ENCODE measurements around the gene RSPH9. TPM values are rescaled to one million over a fixed set of nuclear protein-coding genes. Genes with fewer than 3 reads are reported as not detected.
"Not testable (repeated sequence)": the region's sequence is repeated elsewhere in the genome, so short reads cannot be mapped to it uniquely, and the experiment has no call there.

RSPH9 gene
- total RNA-seq, 1 experiment from 2014 or later = 0.05 TPM

DNA sequence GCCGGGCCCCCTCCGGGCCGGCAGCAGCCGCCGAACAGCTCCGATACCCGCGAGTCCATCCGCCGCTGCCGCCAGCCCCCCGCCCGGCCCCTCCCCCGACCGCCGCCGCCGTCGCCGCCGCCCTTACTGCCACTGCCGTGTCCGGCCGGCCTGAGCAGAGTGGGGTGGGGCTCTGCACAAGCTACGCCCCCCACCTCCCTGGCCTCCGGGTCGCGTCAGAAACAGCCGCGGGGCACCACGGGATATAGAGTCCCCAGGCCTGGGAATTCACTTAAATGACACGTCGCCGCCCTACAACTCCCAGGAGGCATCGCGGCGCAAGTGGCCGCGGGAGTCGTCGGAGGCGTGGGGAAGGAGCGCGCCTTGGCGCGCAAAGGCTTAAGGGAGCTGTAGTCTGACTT lies 15.7 kb upstream of the RSPH9 start, which contains the start of gene GTPBP2:
Gene GTPBP2, minus strand, starts transcription at position 161 of the 401 bp plus-strand sequence. Its CDS starts 102 bp downstream, at position 59.
- peak; percentile 100 for DNase-seq (ENCODE audit: low read depth)

DNA sequence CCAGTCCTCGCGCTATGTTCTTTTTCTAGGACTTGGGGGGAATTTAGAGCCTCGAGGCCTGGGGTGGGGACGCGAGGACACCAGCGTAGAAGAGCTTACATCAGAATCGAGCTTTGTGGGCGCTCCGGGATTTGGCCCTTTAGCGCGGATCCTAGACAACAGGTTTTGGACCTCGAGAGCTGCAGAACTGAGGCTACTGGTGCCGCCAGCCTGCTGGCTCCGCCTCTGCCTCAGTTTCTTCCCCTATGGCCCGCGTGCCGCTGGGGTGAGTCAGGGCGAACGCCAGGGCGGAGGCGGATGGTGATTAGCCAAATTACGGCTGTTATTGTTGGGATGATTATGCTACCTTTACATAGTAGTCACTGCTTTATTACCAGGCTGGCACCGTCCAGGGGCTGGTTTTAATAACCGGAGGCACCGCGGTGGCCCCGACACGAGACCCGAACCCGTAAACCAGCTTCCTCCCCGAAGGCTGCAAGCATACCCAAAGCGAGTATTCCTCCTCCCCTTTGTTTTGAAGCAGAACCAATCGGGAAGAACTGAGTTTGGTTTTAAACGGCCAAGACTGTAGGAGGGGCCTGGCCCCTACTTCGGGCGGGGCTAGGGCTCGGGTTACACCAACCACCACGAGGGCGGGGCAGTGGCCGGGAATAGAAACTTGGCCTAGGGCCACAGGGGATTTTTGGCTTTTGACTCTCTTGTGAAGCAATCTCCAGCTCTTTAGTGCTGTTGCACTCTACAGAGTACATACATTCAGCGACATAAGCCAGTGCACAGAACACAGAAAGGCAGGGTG lies 15.1 kb upstream of the RSPH9 start:
- DNase-seq (ENCODE audit: low read depth) = peak; percentile 99

DNA sequence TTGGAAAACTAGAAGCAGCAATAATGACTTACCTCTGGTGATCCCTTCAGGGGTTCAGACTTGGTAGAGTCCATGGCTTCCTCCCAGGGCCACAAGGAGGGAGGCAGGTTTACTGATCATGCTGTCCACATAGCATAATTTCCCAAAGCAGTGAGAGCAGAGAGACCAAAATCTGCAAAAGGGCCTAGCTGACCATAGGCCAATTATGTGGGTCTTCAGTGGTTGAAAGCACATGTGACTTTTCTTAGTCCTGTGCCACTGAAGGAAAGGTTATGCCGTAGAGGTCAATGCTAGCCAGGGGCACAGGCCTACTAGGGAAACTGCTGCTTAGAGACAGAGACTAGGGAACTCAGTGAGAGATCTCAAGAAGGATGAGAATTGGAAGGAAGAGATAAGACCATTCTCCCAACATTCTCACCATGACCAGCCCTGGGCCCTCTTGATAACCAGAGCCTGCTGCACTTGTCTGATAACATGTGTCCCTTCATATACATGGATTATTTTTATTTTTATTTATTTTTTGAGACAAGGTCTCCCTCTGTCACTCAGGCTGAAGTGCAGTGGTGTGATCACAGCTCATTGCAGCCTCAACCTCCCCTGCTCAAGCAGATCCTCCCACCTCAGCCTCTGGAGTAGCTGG lies 13.7 kb upstream of the RSPH9 start:
- DNase-seq (ENCODE audit: low read depth) = no peak

DNA sequence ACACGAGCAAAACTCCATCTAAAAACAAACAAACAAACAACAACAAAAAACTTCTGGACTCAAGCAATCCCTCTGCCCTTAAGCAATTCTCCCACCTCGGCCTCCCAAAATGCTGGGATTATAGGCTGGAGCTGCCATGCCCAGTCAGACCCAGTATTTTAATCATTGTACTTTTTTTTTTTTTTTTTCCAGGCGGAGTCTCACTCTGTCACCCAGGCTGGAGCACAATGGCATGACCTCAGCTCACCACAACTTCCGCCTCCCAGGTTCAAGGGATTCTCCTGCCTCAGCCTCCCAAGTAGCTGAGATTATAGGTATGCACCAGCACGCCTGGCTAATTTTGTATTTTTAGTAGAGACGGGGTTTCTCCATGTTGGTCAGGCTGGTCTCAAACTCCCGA lies 11.8 kb upstream of the RSPH9 start:
- peak; percentile 41 for DNase-seq (ENCODE audit: low read depth)

DNA sequence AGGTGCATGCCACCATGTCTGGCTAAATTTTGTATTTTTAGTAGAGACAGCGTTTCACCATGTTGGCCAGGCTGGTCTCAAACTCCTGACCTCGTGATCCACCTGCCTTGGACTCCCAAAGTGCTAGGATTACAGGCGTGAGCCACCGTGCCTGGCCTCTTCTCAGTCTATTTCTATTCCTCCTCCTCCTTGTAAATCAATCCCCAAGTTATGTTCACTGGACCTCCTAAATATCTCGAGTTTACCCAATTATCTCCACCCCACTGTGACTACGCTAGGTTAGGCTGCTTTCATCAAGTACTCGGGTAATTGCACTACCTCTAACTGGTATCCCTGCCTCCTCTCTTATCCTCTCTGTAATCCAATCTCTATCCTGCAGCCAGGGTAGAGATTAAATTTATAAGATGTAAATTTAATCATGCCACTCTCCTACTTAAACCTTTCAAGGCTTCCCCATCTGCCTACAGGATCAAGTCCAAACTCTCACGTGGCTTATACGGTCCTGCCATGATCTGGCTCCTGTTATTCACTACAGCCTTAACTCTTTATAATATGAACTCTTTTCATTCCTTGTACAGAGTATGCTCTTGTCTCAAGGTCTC lies 10.0 kb upstream of the RSPH9 start:
- DNase-seq (ENCODE audit: low read depth) = no peak

DNA sequence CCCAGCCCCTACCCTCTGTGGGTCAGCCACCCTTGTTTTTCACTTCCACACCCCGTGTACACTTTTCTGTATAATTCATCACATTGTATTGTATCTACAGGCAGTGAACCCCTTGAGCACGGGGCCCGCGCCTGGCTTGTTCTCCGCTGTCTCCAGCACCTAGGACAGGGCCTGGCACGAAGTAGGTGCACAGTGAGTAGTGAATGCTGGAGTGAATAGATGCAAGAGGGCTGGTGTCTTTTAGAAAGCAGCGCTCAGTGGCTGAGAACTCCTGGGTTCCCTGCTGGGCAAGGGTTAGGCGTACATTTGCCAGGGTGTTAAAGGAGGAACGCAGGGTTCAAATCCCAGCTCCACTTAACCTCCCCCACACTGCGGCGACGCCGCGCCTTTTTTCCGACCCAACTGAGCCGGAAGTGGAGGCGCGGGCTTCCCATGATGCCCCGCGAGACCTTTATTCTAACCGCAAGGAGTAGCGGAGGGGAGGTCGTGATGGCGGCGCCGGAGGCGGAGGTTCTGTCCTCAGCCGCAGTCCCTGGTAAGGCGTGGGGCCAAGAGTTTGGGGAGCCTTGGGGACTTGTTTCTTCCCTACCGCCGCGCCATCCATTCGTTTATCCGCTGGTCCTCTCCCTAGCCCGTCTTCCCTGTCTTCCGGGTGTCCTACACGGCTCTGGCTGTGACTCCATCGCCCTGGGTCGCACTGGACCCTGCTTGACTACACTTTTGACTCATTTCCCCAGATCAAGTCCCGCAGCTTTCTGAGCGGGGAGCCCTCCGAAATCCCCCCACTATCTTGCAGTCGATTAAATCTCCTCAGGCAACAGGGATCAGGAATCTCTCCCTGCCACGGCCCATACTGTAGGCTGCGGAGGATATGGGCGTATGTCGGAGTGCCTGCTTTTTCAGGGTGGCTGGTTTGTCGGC lies 9.2 kb upstream of the RSPH9 start, which contains the start of gene MAD2L1BP:
Gene MAD2L1BP, plus strand, starts transcription at position 454 of the 921 bp plus-strand sequence. Its CDS starts 36 bp downstream, at position 490.
- peak; percentile 81 for DNase-seq (ENCODE audit: low read depth)

DNA sequence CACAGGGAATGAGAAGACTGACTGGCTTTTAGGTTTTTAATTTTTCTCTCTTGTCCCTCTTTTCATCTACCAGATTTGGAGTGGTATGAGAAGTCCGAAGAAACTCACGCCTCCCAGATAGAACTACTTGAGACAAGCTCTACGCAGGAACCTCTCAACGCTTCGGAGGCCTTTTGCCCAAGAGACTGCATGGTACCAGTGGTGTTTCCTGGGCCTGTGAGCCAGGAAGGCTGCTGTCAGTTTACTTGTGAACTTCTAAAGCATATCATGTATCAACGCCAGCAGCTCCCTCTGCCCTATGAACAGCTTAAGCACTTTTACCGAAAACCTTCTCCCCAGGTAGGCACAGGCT lies 8.6 kb upstream of the RSPH9 start:
- DNase-seq (ENCODE audit: low read depth) = no peak

DNA sequence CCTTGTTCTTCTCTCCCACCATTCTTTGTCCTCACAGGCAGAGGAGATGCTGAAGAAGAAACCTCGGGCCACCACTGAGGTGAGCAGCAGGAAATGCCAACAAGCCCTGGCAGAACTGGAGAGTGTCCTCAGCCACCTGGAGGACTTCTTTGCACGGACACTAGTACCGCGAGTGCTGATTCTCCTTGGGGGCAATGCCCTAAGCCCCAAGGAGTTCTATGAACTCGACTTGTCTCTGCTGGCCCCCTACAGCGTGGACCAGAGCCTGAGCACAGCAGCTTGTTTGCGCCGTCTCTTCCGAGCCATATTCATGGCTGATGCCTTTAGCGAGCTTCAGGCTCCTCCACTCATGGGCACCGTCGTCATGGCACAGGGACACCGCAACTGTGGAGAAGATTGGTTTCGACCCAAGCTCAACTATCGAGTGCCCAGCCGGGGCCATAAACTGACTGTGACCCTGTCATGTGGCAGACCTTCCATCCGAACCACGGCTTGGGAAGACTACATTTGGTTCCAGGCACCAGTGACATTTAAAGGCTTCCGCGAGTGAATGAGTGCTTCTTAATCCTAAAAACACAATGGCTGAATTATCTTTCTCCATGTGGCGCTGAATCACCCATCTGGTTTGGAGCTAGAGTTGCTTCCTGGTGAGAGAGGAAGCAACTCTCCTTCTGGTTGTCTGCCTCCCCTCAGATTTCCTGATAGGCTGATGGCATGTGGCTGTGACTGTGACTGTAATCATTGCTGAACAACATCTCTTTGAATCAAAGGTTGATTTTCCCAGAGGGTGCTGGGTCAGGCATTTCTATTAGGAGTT lies 4.6 kb upstream of the RSPH9 start:
- DNase-seq (ENCODE audit: low read depth) = no peak

DNA sequence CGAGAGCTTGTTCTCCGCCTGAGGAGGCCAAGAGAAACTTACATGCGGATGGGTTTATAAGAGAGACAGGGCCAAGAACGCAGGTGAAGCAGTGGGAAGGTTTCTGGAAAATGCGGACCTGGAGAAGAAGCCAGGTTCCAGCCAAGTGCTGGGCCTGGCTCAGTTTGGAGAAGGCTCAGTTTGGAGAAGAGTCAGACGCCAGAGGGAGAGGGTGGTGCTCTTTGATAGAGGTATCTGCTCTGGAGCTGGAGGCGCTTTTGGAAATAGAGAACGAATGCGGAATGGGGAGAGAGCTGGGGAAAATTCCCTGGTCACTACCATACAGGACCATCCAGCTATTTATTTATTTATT lies 753 bp downstream of the RSPH9 start:
- DNase-seq (ENCODE audit: low read depth) = no peak

DNA sequence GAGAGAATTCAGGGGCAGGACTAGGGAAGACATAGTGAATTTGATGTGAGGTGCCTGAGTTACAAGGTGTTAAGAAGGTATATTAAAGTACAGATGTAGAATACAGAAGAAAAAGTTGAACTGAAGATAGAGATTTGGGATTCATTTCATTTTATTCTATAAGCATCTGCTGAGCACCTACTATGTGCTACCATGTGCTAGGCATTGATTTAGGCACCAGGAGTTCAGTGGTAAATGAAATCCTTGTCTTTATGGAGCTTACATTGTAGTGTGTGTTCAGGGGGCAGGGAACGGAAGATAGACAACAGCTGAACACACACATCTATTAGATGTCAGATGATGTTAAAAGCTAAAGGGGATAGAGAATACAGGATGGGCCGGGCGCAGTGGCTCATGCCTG lies 2.8 kb downstream of the RSPH9 start:
- DNase-seq (ENCODE audit: low read depth) = no peak

DNA sequence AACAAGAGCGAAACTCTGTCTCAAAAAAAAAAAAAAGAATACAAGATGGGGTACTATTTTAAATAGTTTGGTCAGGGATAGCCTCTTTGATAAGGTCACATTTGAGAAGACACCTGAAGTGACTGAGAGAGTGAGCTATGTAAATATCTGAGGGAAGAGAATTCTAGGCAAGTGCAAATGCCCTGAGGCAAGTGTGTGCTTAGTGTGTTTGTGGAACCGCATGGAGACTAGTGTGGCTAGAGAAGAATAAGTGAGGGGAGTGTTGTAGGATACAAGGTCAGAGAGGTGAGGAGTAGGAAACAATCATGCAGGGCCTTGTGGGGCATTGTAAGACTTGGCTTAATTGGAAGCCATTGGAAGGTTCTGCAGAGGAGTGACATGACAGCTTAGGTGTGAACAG lies 3.4 kb downstream of the RSPH9 start:
- DNase-seq (ENCODE audit: low read depth) = no peak

DNA sequence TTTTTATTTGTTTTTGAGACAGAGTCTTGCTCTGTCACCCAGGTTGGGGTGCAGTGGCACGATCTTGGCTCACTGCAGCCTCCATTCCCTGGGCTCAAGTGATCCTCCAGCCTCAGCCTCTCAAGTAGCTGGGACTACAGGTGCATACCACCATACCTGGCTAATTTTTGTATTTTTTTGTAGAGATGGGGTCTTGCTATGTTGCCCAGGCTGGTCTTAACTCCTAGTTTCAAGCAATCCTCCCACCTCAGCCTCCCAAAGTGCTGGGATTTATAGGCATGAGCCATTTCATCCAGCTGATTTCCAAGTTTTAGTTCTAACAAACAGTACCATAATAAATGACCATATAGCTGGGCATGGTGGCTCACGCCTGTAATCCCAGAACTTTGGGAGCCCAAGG lies 8.0 kb downstream of the RSPH9 start:
- not testable (repeated sequence) for DNase-seq (ENCODE audit: low read depth)

DNA sequence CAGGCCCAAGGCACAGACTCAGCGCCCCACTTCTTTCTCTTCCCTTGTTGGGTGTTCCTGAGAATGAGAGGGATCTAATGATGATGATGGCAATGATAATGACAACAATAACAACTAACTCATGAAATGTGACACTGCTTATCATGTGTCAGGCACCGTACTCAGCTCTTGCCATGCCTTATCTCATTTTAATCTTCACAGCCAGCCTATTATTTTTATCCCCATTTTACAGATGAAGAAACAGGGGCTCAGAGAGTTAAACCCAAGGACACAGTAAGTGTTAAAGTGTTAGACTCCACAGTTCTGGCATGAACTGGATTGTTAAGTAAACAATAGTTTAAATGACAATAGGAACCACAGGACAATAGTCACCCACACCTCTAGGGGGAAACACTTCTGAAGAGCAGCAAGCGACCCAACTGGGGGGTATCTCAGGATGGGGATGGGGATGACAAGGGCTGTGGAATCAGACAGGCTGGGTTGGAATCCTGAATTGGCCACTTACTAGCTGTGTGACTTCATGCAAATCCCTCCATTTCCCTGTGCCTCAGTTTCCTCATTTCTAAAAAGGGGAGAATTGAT lies 12.5 kb downstream of the RSPH9 start:
- no peak for DNase-seq (ENCODE audit: low read depth)

DNA sequence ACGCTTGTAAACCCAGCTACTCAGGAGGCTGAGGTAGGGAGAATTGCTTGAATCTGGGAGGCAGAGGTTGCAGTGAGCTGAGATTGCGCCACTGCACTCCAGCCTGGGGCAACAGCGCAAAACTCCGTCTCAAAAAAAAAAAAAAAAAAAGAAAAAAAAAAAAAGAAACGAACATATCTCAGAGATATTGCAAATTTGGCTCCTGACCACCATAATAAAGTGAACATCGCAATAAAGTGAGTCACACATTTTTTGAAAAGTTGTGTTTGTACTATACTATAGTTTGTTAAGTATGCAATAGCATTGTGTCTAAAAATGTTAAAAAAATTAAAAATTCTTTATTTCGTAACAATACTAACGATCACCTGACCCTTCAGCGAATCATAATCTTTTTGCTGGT lies 13.3 kb downstream of the RSPH9 start:
- no peak for DNase-seq (ENCODE audit: low read depth)

DNA sequence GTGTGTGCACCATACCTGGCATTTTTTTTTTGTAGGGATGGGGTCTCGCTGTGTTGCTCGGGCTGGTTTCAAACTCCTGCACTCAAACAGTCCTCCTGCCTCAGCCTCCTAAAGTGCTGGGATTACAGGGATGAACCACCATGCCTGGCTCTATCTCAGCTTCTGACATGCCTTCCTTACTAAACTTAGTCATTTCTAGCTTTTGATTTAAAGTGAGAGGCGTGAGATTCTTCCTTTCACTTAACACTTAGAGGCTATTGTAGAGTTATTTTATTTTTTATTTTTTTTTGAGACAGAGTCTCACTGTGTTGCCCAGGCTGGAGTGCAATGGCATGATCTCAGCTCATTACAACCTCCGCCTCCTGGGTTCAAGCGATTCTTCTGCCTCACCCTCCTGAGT lies 18.1 kb downstream of the RSPH9 start:
- not testable (repeated sequence) for DNase-seq (ENCODE audit: low read depth)

DNA sequence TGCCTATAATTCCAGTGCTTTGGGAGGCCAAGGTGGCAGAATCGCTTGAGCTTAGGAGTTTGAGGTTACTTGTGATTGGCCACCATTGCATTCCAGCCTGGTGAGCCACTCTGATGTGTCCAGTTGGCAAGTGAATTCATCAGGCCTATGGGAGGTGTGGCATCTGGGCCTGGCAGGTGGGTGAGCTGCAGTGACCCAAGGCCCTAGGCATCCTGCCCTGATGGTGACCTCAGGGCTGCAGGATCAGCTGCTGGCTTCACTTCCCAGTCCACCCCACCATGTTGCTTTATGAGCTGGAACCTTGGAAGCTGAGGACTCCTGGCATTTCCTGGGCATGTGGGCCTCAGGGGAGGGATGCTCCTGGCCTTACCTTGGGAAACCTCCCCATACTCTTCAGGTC lies 20.5 kb downstream of the RSPH9 start:
- peak; percentile 84 for DNase-seq (ENCODE audit: low read depth)

DNA sequence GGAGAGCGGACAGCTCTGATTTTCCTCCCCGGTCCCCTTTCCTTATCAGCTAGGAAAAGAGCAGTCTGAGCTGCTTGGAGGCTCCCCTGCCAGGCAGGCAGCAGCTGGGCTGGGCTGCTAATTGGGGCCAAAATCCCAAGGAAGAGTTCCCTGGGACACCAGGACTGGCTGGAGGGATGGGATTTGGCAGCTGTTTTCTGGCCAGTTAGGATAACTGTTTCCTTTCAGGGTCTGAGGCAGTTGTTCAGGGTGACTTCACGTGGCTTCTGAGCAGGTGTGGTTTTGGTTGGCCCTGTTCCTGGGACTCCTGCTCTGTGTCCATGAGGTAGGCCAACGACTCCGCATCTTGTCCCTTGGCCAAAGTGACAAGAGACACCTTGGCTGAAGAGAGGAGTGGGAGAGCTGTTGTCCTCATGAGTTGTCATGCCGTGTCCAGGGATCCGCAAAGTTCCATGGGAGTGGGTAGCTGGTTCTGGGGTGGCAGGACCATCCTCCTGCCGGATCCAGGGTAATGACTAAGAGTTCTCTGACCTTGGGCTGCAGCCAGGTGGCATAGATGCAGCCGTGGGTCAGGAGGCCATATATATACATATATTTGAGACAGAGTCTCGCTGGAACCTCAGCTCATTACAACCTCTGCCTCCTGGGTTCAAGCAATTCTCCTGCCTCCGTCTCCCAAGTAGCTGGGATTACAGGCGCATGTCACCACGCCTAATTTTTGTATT lies 21.5 kb downstream of the RSPH9 start:
- no peak for DNase-seq (ENCODE audit: low read depth)

DNA sequence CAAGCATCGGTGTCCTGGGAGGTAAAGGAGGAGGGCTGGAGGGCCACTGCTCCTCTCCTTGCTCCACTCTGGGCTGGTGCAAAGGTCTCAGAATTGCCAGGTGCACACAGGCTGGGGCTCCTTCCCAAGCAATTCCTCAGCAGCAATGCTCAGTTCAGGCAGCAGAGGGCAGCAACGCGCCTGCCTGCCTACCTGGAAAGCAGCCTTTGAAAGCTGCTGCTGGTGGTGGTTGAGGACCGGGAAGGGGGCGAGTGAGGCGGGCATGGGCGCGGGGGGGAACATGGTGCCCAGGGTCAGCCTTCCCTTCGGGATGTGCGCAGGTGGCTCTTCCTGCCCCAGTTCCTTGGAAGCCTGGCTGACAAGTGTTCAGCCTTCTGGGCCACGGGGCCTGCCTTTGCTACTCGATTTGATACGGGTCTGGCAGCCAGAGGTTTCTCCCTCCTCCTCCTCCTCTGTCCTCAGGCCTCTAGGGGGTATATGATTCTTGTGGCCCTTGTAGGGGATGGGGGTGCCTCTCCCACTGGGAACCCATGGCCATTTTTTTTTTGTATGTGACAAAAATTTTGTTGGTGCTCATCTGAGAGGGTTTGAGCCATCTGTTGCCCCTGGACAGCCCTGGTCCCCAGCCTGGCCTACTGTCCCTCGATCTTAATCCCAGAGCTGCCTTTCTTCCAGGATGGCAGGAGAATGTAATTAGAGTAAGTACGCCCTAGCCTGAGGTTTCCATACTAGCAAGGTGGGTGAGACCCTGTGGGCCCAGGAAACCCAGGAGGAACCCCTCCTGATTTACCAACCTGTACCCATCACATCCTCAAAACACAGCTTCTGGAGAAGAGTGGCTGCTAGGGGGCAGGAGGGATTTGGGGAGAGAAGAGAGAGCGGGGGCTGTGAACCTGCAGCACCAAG lies 22.7 kb downstream of the RSPH9 start:
- DNase-seq (ENCODE audit: low read depth) = peak; percentile 76
